Common myeloid progenitor, CD34-positive (primary cell): ENCODE data around the gene LRG1.

Experiments used
- CTCF ChIA-PET: fragments of 350-600 bp; sonication (Branson Sonifier 250); formaldehyde crosslinking; loops from one replicate; lab custom pipeline; 2021; ENCODE audit warnings: antibody characterized with exemption; lab: Charles Lee
- POLR2A ChIA-PET: fragments of 350-600 bp; sonication (Branson Sonifier 250); formaldehyde crosslinking; loops from one replicate; lab custom pipeline; 2021; ENCODE audit warnings: antibody characterized with exemption; lab: Charles Lee
- DNase-seq, 3 donors: peaks; one replicate each; pipeline versions ENCODE4 v3.0.0 to v3.0.0-alpha.2; 2013
- H3K27ac ChIP-seq, 2 experiments: 1 replicate in 1 of 2; 2 replicates in 1 of 2; pipeline ENCODE4 v1.7.0; 2013; ENCODE audit warnings: inconsistent platforms in 2 of 2, low read length in 2 of 2, mild to moderate bottlenecking in 2 of 2, low read depth in 1 of 2, moderate library complexity in 1 of 2; ENCODE audit not compliant: severe bottlenecking in 2 of 2, insufficient read depth in 1 of 2, poor library complexity in 1 of 2
- H3K27me3 ChIP-seq, 5 experiments: replicated peaks in 2 of 5; 1 replicate in 3 of 5; 2 replicates in 2 of 5; pipeline versions ENCODE4 v1.6.1 to v1.7.0; 2013; ENCODE audit warnings: low read length in 4 of 5, mild to moderate bottlenecking in 2 of 5, moderate library complexity in 2 of 5, inconsistent platforms in 1 of 5; ENCODE audit not compliant: insufficient read depth in 5 of 5, control insufficient read depth in 4 of 5
- H3K36me3 ChIP-seq, 4 experiments: 1 replicate in 2 of 4; 2 replicates in 2 of 4; pipeline versions ENCODE4 v1.6.1 to v1.7.0; 2013; ENCODE audit warnings: low read length in 3 of 4, control low read depth in 1 of 4, mild to moderate bottlenecking in 1 of 4; ENCODE audit not compliant: control insufficient read depth in 4 of 4, insufficient read depth in 4 of 4
- H3K4me1 ChIP-seq, 4 experiments: 1 replicate in 3 of 4; 2 replicates in 1 of 4; pipeline versions ENCODE4 v1.6.1 to v1.7.1; 2013; ENCODE audit warnings: low read length in 3 of 4, mild to moderate bottlenecking in 3 of 4, control low read depth in 1 of 4, inconsistent platforms in 1 of 4, moderate library complexity in 1 of 4; ENCODE audit not compliant: control insufficient read depth in 4 of 4, insufficient read depth in 4 of 4; ENCODE audit errors: control extremely low read depth in 1 of 4
- H3K4me3 ChIP-seq, 7 experiments: 1 replicate in 4 of 7; 2 replicates in 3 of 7; pipeline versions ENCODE4 v1.5.1 to v1.7.0; 2013; ENCODE audit warnings: mild to moderate bottlenecking in 7 of 7, low read length in 6 of 7, moderate library complexity in 6 of 7, inconsistent platforms in 2 of 7, low read depth in 2 of 7, control low read depth in 1 of 7; ENCODE audit not compliant: insufficient read depth in 4 of 7, control insufficient read depth in 1 of 7; ENCODE audit errors: extremely low read depth in 1 of 7
- H3K9me3 ChIP-seq, 5 experiments: 1 replicate in 4 of 5; 2 replicates in 1 of 5; pipeline versions ENCODE4 v1.6.1 to v1.7.1; 2013; ENCODE audit warnings: low read length in 4 of 5, mild to moderate bottlenecking in 2 of 5, inconsistent platforms in 1 of 5, low read depth in 1 of 5, moderate library complexity in 1 of 5; ENCODE audit not compliant: control insufficient read depth in 4 of 5, insufficient read depth in 2 of 5; ENCODE audit errors: control extremely low read depth in 1 of 5
- WGBS: methylation state at CpG from one replicate; pipeline ENCODE4 v1.1.5; 2013; ENCODE audit not compliant: insufficient coverage; 5-methylcytosine and 5-hydroxymethylcytosine counted together

Gene LRG1

GRCh38 chr19:4552525-4552819 lies 12.6 kb upstream of the LRG1 start:
- ChIA-PET POLR2A (no interaction called here), CTCF (interaction anchor here (0.6 to 1.6 kb wide), 2 partner anchors 8 to 72 kb away, joined by 3 to 4 read pairs; partner anchors contain the start of gene SEMA6B)
- Histone ChIP-seq H3K27me3 (no peaks in the 10 kb centered on the region), H3K27ac (no peak overlapping the region), H3K9me3 (no peaks in the 10 kb centered on the region), H3K36me3 (no peaks in the 10 kb centered on the region), H3K4me3 (no peak overlapping the region), H3K4me1 (no peaks in the 10 kb centered on the region)
- WGBS: 97% methylated on average over 18 of the region's 18 CpGs
- DNase-seq: no peak

GRCh38 chr19:4550479-4551050 lies 10.7 kb upstream of the LRG1 start:
- no peaks in the 10 kb centered on the region for H3K4me1 ChIP-seq
- H3K27me3 ChIP-seq: no peaks in the 10 kb centered on the region
- DNase-seq: no peak
- ChIA-PET POLR2A (no interaction called here), CTCF (no interaction called here)
- whole genome bisulfite sequencing: 96% methylated on average over 21 of the region's 26 CpGs
- H3K4me3 ChIP-seq: no peak overlapping the region
- no peaks in the 10 kb centered on the region for H3K9me3 ChIP-seq
- no peak overlapping the region for H3K27ac ChIP-seq
- no peaks in the 10 kb centered on the region for H3K36me3 ChIP-seq

- WGBS: 93% methylated on average over 16 of the region's 18 CpGs
- DNase-seq: no peak
- Histone ChIP-seq H3K36me3 (no peaks in the 10 kb centered on the region), H3K9me3 (no peaks in the 10 kb centered on the region), H3K27ac (no peak overlapping the region), H3K27me3 (no peaks in the 10 kb centered on the region), H3K4me3 (no peak overlapping the region), H3K4me1 (no peaks in the 10 kb centered on the region)
- CTCF ChIA-PET: no interaction called here
- POLR2A ChIA-PET: no interaction called here
These were observed 10.2 kb upstream of the LRG1 start for GRCh38 chr19:4550018-4550417.

- Histone ChIP-seq H3K9me3 (no peaks in the 10 kb centered on the region), H3K27me3 (no peaks in the 10 kb centered on the region), H3K4me1 (no peaks in the 10 kb centered on the region), H3K4me3 (no peak overlapping the region), H3K36me3 (no peaks in the 10 kb centered on the region), H3K27ac (no peak overlapping the region)
- ChIA-PET POLR2A (no interaction called here), CTCF (interaction anchor here (0.7 to 1.2 kb wide), 3 partner anchors 13 to 25 kb away, joined by 3 to 4 read pairs (median 4); no protein-coding TSS in a partner anchor)
- 89% methylated on average over 14 of the region's 14 CpGs for WGBS
- no peak for DNase-seq
These were observed 8.4 kb upstream of the LRG1 start for GRCh38 chr19:4548238-4548584.

GRCh38 chr19:4547303-4548237 lies 7.7 kb upstream of the LRG1 start:
- ChIA-PET CTCF (interaction anchor here (0.6 to 1.2 kb wide), 5 partner anchors 12 to 142 kb away, joined by 3 to 4 read pairs (median 3); no protein-coding TSS in a partner anchor), POLR2A (no interaction called here)
- Histone ChIP-seq H3K36me3 (no peaks in the 10 kb centered on the region), H3K4me1 (no peaks in the 10 kb centered on the region), H3K27ac (no peak overlapping the region), H3K4me3 (no peak overlapping the region), H3K27me3 (no peaks in the 10 kb centered on the region), H3K9me3 (no peaks in the 10 kb centered on the region)
- 92% methylated on average over 27 of the region's 32 CpGs for WGBS
- no peak for DNase-seq

DNA sequence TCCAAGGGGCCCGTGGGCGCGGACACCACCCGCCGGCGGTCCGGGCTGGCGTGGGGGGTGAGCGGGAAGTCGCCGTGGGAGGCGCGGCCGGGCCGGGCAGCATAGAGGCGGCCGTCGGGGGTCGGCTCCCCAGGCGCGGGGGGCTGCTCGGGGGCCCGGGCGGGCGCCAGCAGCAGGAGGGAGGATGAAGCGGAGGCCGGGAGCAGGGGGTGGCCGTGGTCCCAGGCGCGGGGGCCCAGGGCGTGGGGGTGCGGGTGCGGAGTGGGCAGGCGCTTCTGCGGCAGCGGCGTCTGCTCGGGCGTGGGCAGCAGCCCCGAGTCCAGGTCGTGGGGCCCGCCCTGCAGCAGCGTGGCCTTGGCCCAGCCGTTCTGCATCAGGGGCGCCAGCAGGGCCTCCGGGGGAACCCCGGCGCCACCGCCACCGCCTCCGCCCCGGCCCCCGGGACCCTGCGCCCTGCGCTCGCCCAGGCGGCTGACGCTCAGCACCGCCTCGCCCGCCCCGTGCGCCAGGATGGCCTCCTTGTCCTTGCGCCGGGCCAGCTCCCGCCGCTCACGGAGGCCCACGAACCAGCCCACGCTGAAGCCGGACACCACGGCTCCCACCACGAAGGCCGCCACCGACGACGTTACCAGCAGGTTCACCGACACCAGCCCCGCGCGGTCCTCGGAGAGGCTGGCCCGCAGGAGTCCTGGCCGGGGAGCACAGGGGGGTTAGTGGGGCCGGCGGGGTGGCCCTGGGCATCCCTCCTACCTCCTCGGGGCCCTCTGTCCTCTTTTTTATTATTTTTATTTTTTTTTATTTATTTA lies 4.2 kb upstream of the LRG1 start:
- 95% methylated on average over 58 of the region's 87 CpGs for WGBS
- Histone ChIP-seq H3K9me3 (no peaks in the 10 kb centered on the region), H3K27me3 (no peaks in the 10 kb centered on the region), H3K27ac (no peak overlapping the region), H3K4me1 (peaks cover 2 to 16% (median 9%) of the 10 kb centered on the region in 4 experiments), H3K36me3 (no peaks in the 10 kb centered on the region), H3K4me3 (no peak overlapping the region)
- CTCF ChIA-PET: interaction anchor here (1.1 kb wide), 2 partner anchors 12 to 29 kb away, joined by 3 read pairs; no protein-coding TSS in a partner anchor
- POLR2A ChIA-PET: no interaction called here
- no peak for DNase-seq
